HG03354 (cell line): Measurements from ENCODE around the gene EFCAB8.

Source experiments
- ATAC-seq: cut with Tn5 transposase; IDR thresholded peaks from one replicate; pipeline ENCODE4 v1.9.1; 2021; ENCODE audit warnings: mild to moderate bottlenecking; ENCODE audit not compliant: unreplicated experiment, poor library complexity, severe bottlenecking

Gene EFCAB8, protein sequence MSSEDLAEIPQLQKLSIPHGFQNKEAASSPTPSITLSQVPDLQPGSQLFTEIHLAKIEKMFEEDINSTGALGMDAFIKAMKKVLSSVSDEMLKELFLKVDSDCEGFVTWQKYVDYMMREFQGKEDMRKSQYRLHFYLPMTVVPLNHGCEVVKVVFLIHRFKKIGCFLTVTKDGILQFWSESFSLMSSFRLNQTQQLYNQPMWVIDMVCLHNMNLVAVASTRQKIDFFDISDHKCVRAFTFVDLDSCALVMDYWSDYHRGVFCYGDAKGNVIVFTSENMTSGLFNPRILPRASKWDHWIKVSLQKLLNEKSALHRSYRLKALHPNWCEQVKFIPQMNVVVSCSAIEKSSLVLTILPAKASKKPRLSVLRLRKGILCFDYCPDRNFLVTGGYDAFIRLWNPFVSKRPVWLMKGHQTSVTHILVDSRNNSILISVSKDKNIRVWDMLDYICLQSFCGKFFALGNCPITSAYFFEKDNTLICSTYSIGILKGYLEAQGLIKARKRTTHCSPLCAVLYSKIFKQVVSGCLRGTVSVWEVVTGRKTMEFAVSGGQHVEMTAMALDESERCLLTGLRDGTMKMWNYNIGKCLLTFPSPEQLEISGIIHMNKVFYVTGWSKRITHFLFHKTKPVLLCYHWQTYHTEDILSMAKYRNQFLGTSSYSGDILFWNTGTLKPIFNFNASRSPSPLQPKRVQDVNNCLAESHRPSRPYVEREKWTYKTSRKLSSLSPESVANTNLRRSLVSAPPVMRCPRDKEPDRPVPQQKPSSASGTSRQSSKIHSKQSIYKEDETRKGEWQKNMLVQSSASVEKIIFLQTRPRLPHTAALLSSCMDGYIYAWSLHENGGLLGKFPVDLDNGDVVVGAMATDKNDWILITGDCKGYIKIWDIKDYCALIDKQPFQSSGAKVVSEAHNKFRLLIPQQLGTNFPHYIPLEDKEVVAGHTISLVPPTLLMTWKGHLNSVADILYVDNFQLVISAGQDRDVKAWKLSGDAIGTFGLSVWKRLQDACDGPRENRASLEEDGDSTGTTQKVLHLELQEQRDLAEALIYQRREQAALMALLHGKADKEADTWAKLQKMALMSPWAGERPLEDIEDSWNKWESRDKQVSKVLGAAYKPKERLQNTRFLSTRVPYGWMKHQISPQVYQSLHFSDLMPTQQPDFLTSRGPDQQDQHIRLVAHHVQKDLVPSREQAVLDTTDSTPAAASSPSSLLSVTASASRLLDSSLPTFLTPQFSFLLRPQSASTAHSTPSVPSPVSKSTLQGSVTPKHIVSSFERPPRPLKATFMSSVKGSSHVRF

DNA sequence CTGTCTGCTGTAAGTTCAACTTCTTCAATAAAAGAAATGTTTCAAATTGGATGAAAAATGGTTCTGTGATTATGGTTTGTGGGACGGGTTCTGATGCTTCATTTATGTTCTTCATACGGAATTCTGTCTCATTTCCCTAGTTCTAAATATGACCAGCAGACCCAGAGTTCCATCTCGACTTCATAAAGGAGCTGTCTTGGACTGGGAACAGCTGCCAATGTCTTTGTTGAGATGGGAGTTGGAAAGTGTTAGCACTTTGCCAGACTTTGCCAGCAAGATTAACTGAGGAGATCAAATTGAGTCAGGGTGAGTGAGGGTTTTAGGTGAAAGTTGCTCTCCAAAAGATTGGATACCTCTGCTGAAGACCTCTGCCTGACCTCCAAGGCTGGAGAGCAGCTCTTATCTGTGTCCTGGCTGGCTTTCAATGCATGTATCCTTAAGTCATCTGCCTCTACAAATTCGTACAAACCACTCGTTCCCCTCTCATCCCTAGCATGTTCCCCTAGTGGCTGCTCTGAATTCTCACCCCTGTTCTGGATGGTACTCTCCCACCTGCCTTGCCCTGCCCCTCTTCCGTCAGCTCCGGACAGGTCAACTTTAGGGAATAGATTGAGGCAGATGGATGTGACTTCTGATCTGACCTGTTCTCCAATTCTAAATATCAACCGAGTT lies at the start of gene EFCAB8:
EFCAB8 (plus strand) TSS at position 223 of the 672 bp plus-strand sequence. CDS start 4,870 bp downstream, outside the sequence.
- no peak for ATAC-seq

DNA sequence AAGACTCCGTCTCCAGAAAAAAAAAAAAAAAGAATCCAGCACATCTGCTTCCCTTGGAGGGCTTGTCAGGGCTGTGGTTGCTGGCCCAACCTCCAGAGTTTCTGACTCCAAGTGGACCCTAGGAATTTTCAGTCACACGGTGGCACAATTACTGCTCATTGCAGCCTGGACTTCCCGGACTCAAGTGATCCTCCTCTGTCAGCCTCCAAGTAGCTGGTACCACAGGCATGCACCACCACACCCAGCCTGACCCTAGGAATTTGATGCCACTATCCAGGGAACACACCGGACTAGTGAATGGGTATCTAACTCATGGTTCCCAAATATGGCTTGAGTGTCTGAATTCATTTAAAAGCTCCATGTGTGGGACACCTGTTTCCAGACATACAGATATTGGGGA lies 48.8 kb upstream of the EFCAB8 start:
- ATAC-seq = no peak

DNA sequence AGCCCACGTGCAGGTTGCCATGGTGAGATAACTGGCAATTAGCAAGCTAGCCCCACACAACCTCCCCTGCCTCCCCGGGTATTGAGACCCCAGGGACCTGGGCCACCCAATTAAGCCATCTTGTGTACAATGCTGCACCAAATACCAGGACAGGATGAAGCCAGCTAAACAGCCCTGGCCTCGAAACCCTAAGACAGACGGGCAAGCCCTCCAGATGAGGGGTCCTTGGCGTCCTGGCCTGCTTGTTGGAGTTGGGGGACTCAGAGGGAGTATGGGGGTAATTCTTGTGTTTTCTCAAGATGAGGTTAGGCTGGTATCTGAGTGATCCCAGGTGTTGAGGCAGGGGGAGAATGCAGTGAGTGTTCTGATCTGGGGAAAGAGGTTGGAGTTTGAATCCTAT lies 47.8 kb upstream of the EFCAB8 start:
- no peak for ATAC-seq

DNA sequence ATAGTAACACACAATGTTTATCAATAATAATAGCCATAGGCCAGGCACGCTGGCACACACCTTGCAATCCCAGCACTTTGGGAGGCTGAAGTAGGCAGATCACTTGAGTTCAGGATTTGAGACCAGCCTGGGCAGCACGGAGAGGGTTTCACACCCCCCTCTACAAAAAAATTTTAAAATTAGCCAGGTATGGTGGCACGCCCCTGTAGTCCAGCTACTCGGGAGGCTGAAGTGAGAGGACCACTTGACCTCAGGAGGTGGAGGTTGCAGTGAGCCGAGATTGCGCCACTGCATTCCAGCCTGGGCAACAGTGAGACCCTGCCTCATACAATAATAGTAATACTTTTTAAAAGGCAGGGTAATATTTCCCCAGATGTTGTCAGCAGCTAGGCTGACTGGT lies 46.8 kb upstream of the EFCAB8 start:
- no peak for ATAC-seq

DNA sequence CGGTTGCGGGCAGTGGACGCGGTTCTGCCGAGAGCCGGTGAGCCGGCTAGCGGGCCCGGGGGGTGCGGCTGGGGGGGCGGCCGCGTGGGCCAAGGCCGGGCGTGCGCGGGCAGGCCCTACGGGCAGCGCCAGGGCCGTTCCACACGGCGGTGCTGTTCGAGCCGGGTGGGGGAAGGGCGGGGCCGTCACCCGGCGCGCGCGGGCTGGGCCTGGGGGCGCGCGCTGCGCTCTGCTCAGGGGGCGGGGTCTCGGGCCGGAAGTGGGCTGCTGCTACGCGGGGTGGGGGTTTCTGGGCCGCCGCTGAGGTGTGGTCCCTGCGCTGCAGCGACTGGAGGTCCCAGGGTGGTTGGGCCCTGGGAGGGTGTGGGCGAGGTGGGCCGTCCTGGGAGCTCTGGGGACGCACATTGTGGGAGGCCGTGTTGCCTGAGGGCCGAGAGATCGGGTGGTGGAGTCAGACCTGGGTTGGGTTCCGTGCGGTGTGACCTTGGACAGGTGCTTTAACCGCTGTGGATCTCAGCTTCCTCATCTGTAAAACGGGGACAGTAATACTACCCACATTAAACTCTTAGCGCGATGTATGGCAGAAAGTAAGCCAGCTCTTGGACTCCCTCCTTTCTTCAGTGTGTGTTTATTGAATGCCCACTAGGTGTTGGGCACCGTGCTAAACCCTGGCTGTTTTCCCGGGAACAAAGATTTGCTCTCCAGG lies 38.6 kb upstream of the EFCAB8 start:
- peak; percentile 73 for ATAC-seq

DNA sequence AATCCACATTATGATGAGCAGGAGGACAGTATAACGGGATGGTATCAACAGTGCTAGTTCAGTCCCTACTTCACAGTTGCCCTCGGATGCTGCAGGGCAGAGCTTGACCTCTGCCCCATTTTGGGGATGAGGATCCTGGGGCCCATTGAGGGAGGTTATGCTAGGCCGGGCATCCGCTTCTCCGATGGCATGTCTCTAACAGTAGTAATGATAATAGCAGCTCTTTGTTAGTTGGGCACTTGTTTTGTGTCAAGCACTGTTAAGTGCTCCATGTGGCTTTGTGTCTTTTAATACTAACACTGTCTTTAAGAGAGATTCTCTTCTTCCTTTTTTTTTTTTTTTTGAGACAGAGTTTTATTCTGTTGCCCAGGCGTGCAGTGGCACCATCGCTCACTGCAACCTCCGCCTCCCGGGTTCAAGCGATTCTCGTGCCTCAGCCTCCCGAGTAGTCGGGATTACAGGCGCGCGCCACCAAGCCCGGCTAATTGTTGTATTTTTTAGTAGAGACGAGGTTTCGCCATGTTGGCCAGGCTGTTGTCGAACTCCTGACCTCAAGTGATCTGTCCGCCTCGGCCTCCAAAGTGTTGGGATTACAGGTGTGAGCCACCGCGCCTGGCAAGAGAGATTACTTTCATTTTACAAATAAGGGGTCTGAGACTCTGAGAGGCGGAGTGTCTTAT lies 37.9 kb upstream of the EFCAB8 start:
- no peak for ATAC-seq

DNA sequence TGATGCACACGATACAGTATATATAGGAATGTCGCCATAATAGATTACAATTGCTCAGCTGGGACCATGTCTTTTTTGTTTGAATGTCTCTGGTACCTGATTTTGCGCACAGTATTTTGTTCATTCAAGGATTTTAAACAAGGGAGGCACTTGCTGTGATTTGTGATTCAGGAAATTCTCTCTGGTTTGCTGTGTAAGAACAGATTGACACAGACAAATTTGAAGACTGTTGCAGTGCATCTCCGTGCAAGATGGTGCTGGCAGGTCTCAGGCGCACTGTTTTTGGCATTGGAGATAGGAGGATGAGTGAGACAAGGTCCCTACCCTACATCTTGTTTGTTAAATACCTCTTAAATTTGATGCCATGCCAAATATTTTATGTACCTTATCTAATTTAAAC lies 36.5 kb upstream of the EFCAB8 start:
- no peak for ATAC-seq

DNA sequence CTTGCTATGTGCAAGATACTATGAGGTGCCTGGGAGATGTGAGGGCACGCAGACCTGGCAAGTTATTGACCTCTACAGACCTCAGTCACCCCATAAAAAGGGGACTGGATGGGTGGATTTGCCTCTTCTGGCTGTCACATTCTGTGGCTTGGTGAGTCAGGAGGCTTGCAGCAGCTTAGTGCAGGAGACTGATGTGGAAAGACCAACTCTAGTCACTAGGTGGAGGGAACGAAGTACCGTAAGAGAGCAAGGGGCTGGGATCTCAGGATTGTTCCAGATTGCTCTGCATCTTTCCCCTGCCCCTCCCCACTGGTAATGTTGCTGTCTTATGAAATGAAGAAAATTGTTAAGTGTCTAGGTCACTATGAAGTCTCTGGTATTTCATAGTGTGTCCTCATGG lies 35.6 kb upstream of the EFCAB8 start:
- no peak for ATAC-seq

DNA sequence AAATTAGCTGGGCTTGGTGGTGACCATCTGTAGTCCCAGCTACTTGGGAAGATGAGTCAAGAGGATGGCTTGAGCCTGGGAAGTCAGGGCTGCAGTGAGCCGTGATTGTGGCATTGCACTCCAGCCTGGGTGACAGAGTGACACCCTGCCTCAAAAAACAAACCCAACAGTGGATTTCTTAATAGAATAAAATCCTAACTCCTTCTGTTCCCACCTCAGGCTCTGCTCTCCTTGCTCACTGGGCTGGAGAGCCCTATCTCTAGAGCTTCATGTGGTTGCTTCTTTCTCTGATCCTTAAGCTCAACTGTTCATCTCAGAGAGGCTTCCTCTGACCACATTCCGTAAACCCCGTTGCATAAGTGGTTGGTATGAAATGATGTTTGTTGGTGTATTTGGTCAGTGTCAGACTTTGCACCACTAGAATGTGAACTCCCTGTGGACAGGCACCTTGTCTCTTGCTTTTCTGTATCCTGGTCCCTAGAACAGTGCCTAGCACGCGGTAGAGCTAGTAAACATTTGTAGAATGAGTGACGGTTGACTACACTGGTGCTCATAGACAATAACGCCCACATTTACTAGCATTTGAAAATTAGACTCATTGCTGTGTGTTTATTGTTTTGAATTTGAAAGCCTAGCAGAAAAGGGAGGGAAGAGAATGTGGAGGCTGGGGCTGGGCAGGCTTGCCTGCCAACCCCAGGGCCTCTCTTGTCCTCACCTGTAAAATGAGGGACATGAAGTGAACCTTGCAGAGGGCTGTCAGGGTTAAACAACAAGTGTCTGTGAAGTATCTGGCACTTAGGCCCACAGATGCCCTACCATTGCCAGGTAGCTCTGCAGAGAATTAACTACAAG lies 34.8 kb upstream of the EFCAB8 start:
- no peak for ATAC-seq

DNA sequence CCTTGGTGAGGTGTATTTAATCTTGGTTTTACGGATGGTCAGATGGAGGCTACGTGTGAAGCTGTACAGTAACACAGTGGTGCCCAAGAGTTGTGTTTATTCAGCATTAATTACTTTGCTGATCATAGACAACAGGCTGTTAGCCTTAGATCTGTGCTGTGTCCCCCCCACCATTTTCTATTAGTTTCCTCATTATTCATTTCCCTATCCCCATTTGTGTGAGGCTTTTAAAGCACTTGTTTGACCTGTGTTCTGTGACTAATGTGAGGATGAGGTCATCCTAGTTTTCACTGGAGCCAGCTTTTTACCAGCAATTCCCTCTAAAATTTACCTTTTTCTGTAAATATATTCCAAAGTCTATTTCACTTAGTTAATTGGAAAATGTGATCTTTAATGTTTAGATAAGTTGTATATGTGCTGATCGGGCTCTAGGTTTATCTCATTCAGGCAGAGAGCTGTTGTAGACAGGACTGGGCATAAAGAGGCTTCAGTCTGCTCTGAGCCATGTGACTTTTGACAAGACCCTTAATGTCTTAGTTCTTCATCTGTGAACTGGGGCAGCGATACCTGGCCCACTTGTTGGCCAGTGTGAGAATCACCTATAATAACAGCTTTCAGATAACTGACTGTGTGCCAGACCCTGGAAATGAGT lies 30.6 kb upstream of the EFCAB8 start:
- ATAC-seq = no peak

DNA sequence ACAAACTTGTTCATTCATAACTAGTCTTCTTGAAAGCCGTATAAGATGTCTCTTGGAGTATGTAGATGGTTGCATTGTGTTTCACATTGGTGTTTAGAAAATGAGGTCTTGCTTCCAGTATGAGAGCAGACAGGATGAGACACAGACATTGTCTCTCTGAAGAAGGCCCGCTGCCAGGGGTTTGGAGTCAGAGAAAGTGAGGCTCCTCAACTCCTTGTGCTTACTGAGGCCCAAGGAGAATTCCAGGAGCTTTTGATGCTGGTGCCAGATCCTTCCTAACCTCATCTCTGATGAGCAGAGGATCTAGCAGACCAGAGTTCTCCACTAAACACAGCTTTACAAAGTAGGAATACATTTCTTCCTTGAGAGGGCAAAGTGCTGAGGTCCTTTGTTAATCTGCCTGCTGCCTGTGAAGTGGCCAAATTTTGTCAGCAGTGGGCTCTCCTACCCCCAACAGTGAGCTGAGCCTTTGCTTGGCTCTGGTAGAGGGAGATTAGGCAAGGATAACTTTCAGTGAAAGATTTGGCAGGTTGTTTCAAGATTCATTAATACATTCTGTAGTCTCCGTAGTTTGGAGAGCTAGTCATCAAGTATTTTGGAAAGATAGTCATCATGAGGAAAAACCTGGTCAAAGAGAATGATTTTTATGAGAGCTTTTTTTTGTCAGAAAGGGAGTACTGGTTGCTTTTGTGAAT lies 29.3 kb upstream of the EFCAB8 start:
- no peak for ATAC-seq

DNA sequence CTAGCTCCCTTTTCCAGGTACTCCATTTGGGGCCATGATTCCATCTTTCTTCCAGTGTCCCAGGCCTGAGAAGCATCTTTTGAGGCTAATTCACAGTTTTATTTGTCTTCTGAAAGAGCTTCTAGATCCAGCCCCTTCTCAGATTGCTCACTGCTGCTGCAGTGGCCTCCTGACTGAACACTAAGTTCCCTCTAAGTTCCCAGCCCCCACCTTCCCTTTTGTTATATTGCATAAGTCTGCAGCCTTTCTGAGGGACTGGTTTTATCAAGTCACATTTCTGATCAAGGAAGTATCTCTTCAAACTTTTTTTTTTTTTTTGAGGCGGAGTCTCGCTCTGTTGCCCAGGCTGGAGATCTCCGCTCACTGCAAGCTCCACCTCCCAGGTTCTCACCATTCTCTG lies 28.3 kb upstream of the EFCAB8 start:
- no peak for ATAC-seq

DNA sequence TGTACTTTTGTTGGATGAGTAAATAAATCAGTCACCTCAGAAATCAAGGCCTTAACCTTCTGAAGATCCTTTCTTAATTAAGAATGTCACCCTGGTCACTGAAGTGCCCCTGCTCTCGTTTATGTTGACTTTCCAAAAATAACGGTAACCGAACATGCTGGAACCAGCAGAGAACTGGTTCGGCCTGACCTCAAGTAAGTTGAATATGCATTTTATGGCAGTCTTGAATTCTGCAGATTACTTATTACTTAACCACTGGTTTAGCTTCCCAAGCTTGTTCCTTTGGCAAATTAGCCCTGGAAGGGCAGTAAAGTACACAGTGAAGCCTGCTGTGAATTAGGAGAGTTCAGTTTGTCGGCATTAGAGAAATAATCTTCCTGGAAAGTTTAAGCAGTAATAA lies 26.7 kb upstream of the EFCAB8 start:
- ATAC-seq = no peak

DNA sequence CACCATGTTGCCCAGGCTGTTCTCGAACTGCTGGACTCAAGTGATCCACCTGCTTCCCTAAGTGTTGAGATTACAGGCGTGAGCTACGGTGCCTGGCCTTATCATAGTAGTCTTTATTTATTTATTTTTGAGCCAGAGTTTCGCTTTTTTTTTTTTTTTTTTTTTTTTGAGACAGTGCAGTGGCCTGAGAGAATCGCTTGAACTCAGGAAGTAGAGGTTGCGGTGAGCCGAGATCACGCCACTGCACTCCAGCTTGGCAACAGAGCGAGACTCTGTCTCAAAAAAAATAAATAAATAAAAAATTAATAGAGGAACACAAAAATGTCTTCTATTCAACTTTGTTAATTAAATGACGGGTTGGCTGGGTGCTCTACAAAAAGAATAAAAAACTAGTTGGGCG lies 26.1 kb upstream of the EFCAB8 start:
- no peak for ATAC-seq

DNA sequence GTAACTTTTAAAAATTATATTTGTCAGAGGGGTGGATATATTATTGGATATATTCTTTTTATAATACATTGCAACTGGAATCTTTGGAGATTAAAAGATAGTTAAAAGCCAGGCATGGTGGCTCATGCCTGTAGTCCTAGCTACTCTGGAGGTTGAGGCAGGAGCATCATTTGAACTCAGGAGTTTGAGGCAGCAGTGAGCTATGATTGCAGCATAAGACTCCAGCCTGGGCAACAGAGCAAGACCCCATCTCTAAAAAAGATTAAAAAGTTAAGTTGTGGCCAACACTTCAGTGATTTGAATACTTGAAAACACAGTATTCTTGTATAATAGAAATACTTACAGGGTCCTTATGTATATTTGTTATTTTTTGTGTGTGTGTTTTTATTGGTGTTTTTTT lies 23.8 kb upstream of the EFCAB8 start:
- ATAC-seq = no peak

DNA sequence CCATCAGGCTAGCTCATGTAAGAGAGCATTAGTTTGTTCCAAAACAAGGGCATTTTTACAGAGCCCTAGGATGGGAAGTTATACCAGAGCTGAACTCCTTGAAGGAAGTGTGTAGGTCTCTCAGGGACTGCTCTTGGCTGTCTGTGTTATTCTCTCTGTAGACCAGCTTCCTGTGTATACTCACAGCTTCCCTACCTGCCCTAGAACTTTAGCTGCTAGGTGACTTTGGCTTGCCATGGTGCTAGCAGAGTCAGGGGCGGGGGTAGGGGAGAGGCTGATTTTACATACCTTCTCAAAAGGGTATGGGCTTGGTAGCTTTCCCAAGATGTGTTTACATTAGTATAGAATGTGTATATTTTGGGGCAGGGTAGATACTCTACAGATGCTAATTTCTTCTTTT lies 21.6 kb upstream of the EFCAB8 start:
- no peak for ATAC-seq
